ENCODE measurements around the gene NMRAL1.
A peak's percentile ranks its signal among the peaks of the same experiment; 100 is the strongest.

NMRAL1 gene

GRCh38 chr16:4420505-4421105 lies 53.8 kb downstream of the NMRAL1 start:
- no peak for TF ChIP-seq CTCF (IDR thresholded peaks at IDR 0.05; ENCODE audit: low read length, missing control alignments)
- DNase-seq (ENCODE audit: low read depth), result no peak
- H3K4me3 ChIP-seq (replicated peaks; ENCODE audit: low read depth, low read length), result no peak overlapping the region

- no peak for TF ChIP-seq CTCF (IDR thresholded peaks at IDR 0.05; ENCODE audit: low read length, missing control alignments)
- no peak for DNase-seq (ENCODE audit: low read depth)
Measured at GRCh38 chr16:4419402-4419959, 54.9 kb downstream of the NMRAL1 start.

GRCh38 chr16:4416200-4417032 lies 58.0 kb downstream of the NMRAL1 start, which contains the start of gene CORO7:
TSS of gene CORO7 (minus strand) at chr16:4416596. CDS start at chr16:4416518, 78 bp downstream.
- H3K4me3 ChIP-seq (replicated peaks; ENCODE audit: low read depth, low read length), result peak within 1 kb of the TSS; percentile 69
- DNase-seq (ENCODE audit: low read depth), result peak; percentile 84
- TF ChIP-seq CTCF (IDR thresholded peaks at IDR 0.05; ENCODE audit: low read length, missing control alignments), result no peak

More at GRCh38 chr16:4419402-4419959, 54.9 kb downstream of the NMRAL1 start:
- H3K4me3 ChIP-seq (replicated peaks; ENCODE audit: low read depth, low read length), result no peak overlapping the region

- no peak for DNase-seq (ENCODE audit: low read depth)
Measured at GRCh38 chr16:4415538-4416199, 58.8 kb downstream of the NMRAL1 start.

GRCh38 chr16:4414187-4414917 lies 60.1 kb downstream of the NMRAL1 start:
- no peak for DNase-seq (ENCODE audit: low read depth)
- no peak for TF ChIP-seq CTCF (IDR thresholded peaks at IDR 0.05; ENCODE audit: low read length, missing control alignments)
- H3K4me3 ChIP-seq (replicated peaks; ENCODE audit: low read depth, low read length), result no peak overlapping the region

More at GRCh38 chr16:4415538-4416199, 58.8 kb downstream of the NMRAL1 start:
- peak overlapping the region; percentile 69 for H3K4me3 ChIP-seq (replicated peaks; ENCODE audit: low read depth, low read length)
- no peak for TF ChIP-seq CTCF (IDR thresholded peaks at IDR 0.05; ENCODE audit: low read length, missing control alignments)

- no peak for TF ChIP-seq CTCF (IDR thresholded peaks at IDR 0.05; ENCODE audit: low read length, missing control alignments)
- H3K4me3 ChIP-seq (replicated peaks; ENCODE audit: low read depth, low read length), result no peak overlapping the region
- no peak for DNase-seq (ENCODE audit: low read depth)
Measured at GRCh38 chr16:4412854-4413253, 61.6 kb downstream of the NMRAL1 start.

Data from fibroblast of pulmonary artery (primary cell).